Panc1 (cell line): ENCODE measurements around the gene AFP. TPM values are rescaled to one million over a fixed set of nuclear protein-coding genes. Genes with fewer than 3 reads are reported as not detected.

Experiments
- ATAC-seq: fragments of 200-7000 bp; cut with Tn5 transposase; 2 replicates; pipeline ENCODE4 v1.9.1; 2020; ENCODE audit warnings: mild to moderate bottlenecking, moderate library complexity
- BruUV-seq: library from RNA; stranded (reverse); fragments of 400-500 nt; replicated peaks from 2 replicates; lab custom pipeline; 2021; lab: Mats Ljungman, UMichigan
- CTCF ChIA-PET: fragments of 300-600 bp; sonication (Branson Sonifier 250); formaldehyde crosslinking; loops from one replicate; lab custom pipeline; 2022; ENCODE audit warnings: antibody characterized with exemption; lab: Charles Lee
- POLR2A ChIA-PET: fragments of 300-600 bp; sonication (Branson Sonifier 250); formaldehyde crosslinking; loops from one replicate; lab custom pipeline; 2022; ENCODE audit warnings: antibody characterized with exemption; lab: Charles Lee
- DNase-seq: peaks from one replicate; pipeline ENCODE4 v3.0.0-alpha.2; 2010; ENCODE audit warnings: low read depth, low spot score
- H3K27ac ChIP-seq: 2 replicates; pipeline ENCODE4 v1.5.1; 2011; ENCODE audit warnings: mild to moderate bottlenecking, low read length, inconsistent platforms
- H3K27me3 ChIP-seq: fragments of 200-500 bp; sonication (Bioruptor generic); 2 replicates; pipeline ENCODE4 v1.6.0; 2014; ENCODE audit warnings: low read length, inconsistent platforms; ENCODE audit not compliant: control insufficient read depth, insufficient read depth
- H3K36me3 ChIP-seq: fragments of 200-500 bp; sonication (Bioruptor generic); 2 replicates; pipeline ENCODE4 v1.5.1; 2014; ENCODE audit warnings: inconsistent platforms, mild to moderate bottlenecking, low read length, moderate library complexity; ENCODE audit not compliant: control insufficient read depth, insufficient read depth
- H3K4me1 ChIP-seq: 2 replicates; pipeline ENCODE4 v1.5.1; 2011; ENCODE audit warnings: inconsistent platforms, mild to moderate bottlenecking, low read length, moderate library complexity; ENCODE audit not compliant: control insufficient read depth, insufficient read depth
- H3K4me3 ChIP-seq, 2 experiments: 2 replicates each; pipeline ENCODE4 v1.5.1; 2011 to 2012; ENCODE audit warnings: low read depth in 2 of 2, low read length in 2 of 2, mild to moderate bottlenecking in 2 of 2, inconsistent platforms in 1 of 2, moderate library complexity in 1 of 2
- H3K9me3 ChIP-seq: fragments of 200-500 bp; sonication (Bioruptor generic); 2 replicates; pipeline ENCODE4 v1.5.1; 2014; ENCODE audit warnings: low read depth, mild to moderate bottlenecking, inconsistent platforms, low read length, moderate library complexity; ENCODE audit not compliant: control insufficient read depth, insufficient read depth
- POLR2AphosphoS5 ChIP-seq: IDR thresholded peaks from 2 replicates; pipeline ENCODE4 v1.6.1; 2012; ENCODE audit warnings: mild to moderate bottlenecking, low read depth, low read length, moderate library complexity
- SIN3A ChIP-seq: IDR thresholded peaks from 2 replicates; pipeline ENCODE4 v1.6.1; 2012; ENCODE audit warnings: low read depth, mild to moderate bottlenecking, low read length, moderate library complexity, borderline replicate concordance; ENCODE audit not compliant: insufficient read depth
- TCF7L2 ChIP-seq: IDR thresholded peaks from 2 replicates; pipeline ENCODE4 v1.6.1; 2011; ENCODE audit warnings: mild to moderate bottlenecking, low read depth, low read length, inconsistent platforms
- in situ Hi-C: cut with HindIII; loops from 2 replicates; pipeline ENCODE4 v1.10.0; 2016; ENCODE audit warnings: low sequenced_read_pairs, low pct_unique_long_range_greater_than_20kb
- intact Hi-C: fragments of 100-400 bp; cut with micrococcal nuclease; formaldehyde crosslinking; loops from one replicate; pipeline ENCODE4 v1.10.0; 2022; ENCODE audit not compliant: unreplicated experiment
- total RNA-seq: library from RNA; stranded (reverse); gene quantifications from one replicate; pipeline ENCODE4 v1.2.1, GENCODE V29; 2021; ENCODE audit not compliant: unreplicated experiment
- TF ChIP-seq, protein P1 (sequence below), 2 experiments: IDR thresholded peaks; 2 replicates each; pipeline ENCODE4 v1.6.1; 2011 to 2012; ENCODE audit warnings: low read depth in 2 of 2, control low read depth in 1 of 2, low read length in 1 of 2, mild to moderate bottlenecking in 1 of 2, moderate library complexity in 1 of 2; ENCODE audit not compliant: insufficient read depth in 1 of 2
- TF ChIP-seq, protein P2 (sequence below): fragments of 450-650 bp; IDR thresholded peaks from 2 replicates; pipeline ENCODE4 v1.5.1; 2017; ENCODE audit warnings: mild to moderate bottlenecking

The AFP gene
- total RNA-seq, 1 experiment from 2014 or later, result 1.3 TPM

DNA sequence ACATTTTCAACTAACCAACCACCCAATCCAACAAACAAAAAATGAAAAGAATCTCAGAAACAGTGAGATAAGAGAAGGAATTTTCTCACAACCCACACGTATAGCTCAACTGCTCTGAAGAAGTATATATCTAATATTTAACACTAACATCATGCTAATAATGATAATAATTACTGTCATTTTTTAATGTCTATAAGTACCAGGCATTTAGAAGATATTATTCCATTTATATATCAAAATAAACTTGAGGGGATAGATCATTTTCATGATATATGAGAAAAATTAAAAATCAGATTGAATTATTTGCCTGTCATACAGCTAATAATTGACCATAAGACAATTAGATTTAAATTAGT is 4.2 kb upstream of the AFP start:
- POLR2A ChIA-PET, result no interaction called here
- no peaks in the 10 kb centered on the region for H3K27me3 ChIP-seq
- DNase-seq, result no peak

DNA sequence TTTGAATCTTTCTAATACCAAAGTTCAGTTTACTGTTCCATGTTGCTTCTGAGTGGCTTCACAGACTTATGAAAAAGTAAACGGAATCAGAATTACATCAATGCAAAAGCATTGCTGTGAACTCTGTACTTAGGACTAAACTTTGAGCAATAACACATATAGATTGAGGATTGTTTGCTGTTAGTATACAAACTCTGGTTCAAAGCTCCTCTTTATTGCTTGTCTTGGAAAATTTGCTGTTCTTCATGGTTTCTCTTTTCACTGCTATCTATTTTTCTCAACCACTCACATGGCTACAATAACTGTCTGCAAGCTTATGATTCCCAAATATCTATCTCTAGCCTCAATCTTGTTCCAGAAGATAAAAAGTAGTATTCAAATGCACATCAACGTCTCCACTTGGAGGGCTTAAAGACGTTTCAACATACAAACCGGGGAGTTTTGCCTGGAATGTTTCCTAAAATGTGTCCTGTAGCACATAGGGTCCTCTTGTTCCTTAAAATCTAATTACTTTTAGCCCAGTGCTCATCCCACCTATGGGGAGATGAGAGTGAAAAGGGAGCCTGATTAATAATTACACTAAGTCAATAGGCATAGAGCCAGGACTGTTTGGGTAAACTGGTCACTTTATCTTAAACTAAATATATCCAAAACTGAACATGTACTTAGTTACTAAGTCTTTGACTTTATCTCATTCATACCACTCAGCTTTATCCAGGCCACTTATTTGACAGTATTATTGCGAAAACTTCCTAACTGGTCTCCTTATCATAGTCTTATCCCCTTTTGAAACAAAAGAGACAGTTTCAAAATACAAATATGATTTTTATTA is 3.6 kb upstream of the AFP start:
- no peak overlapping the region for H3K27ac ChIP-seq
- no peak overlapping the region for H3K4me3 ChIP-seq
- intact Hi-C loops, result no loop called here
- in situ Hi-C loops, result no loop called here
- H3K27me3 ChIP-seq, result no peaks in the 10 kb centered on the region
- no peak for TF ChIP-seq POLR2AphosphoS5
- TF ChIP-seq, protein P1, sequence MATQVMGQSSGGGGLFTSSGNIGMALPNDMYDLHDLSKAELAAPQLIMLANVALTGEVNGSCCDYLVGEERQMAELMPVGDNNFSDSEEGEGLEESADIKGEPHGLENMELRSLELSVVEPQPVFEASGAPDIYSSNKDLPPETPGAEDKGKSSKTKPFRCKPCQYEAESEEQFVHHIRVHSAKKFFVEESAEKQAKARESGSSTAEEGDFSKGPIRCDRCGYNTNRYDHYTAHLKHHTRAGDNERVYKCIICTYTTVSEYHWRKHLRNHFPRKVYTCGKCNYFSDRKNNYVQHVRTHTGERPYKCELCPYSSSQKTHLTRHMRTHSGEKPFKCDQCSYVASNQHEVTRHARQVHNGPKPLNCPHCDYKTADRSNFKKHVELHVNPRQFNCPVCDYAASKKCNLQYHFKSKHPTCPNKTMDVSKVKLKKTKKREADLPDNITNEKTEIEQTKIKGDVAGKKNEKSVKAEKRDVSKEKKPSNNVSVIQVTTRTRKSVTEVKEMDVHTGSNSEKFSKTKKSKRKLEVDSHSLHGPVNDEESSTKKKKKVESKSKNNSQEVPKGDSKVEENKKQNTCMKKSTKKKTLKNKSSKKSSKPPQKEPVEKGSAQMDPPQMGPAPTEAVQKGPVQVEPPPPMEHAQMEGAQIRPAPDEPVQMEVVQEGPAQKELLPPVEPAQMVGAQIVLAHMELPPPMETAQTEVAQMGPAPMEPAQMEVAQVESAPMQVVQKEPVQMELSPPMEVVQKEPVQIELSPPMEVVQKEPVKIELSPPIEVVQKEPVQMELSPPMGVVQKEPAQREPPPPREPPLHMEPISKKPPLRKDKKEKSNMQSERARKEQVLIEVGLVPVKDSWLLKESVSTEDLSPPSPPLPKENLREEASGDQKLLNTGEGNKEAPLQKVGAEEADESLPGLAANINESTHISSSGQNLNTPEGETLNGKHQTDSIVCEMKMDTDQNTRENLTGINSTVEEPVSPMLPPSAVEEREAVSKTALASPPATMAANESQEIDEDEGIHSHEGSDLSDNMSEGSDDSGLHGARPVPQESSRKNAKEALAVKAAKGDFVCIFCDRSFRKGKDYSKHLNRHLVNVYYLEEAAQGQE (IDR thresholded peaks at IDR 0.05; ENCODE audit: insufficient read depth in 1 of 2, low read depth in 2 of 2, low read length in 1 of 2), result no peak
- no peak for TF ChIP-seq TCF7L2
- DNase-seq (no peak), ATAC-seq (no peak)
- CTCF ChIA-PET, result no interaction called here
- no peaks in the 10 kb centered on the region for H3K4me1 ChIP-seq
- H3K36me3 ChIP-seq, result no peaks in the 10 kb centered on the region
- BruUV-seq, result no TSS peak
- H3K9me3 ChIP-seq, result no peaks in the 10 kb centered on the region
- POLR2A ChIA-PET, result no interaction called here

More for the DNA sequence above, 4.2 kb upstream of the AFP start:
- no peak for TF ChIP-seq SIN3A
- TF ChIP-seq POLR2AphosphoS5, result no peak
- no peak for TF ChIP-seq TCF7L2
- TF ChIP-seq, protein P2, sequence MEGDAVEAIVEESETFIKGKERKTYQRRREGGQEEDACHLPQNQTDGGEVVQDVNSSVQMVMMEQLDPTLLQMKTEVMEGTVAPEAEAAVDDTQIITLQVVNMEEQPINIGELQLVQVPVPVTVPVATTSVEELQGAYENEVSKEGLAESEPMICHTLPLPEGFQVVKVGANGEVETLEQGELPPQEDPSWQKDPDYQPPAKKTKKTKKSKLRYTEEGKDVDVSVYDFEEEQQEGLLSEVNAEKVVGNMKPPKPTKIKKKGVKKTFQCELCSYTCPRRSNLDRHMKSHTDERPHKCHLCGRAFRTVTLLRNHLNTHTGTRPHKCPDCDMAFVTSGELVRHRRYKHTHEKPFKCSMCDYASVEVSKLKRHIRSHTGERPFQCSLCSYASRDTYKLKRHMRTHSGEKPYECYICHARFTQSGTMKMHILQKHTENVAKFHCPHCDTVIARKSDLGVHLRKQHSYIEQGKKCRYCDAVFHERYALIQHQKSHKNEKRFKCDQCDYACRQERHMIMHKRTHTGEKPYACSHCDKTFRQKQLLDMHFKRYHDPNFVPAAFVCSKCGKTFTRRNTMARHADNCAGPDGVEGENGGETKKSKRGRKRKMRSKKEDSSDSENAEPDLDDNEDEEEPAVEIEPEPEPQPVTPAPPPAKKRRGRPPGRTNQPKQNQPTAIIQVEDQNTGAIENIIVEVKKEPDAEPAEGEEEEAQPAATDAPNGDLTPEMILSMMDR, result no peak
- TF ChIP-seq, protein P1 (IDR thresholded peaks at IDR 0.05; ENCODE audit: insufficient read depth in 1 of 2, low read depth in 2 of 2, low read length in 1 of 2), result no peak
- intact Hi-C loops, result no loop called here
- CTCF ChIA-PET, result no interaction called here
- Histone ChIP-seq H3K27ac (no peak overlapping the region), H3K36me3 (no peaks in the 10 kb centered on the region), H3K9me3 (no peaks in the 10 kb centered on the region), H3K4me1 (no peaks in the 10 kb centered on the region), H3K4me3 (no peak overlapping the region)
- BruUV-seq, result no TSS peak
- ATAC-seq, result no peak
- in situ Hi-C loops, result no loop called here
